ENCODE measurements around the gene MTHFR.

MTHFR gene

GRCh38 chr1:11805422-11806306 lies at the start of gene MTHFR, which contains the start of gene CLCN6:
Gene MTHFR (minus strand): TSS chr1:11805964. CDS start chr1:11803116, 2,848 bp downstream.
Gene CLCN6 (plus strand): TSS chr1:11806191. CDS start chr1:11806263, 72 bp downstream.
- Mint-ChIP-seq H3K9me3 (no peaks in the 10 kb centered on the region), H3K4me3 (peak within 1 kb of the TSS; percentile 97), H3K36me3 (ENCODE audit: low read depth) (peaks cover 27% of the 10 kb centered on the region), H3K4me1 (ENCODE audit: low read depth) (peaks cover 67% of the 10 kb centered on the region), H3K27ac (peak within 1 kb of the TSS; percentile 96), H3K27me3 (no peaks in the 10 kb centered on the region)

DNA sequence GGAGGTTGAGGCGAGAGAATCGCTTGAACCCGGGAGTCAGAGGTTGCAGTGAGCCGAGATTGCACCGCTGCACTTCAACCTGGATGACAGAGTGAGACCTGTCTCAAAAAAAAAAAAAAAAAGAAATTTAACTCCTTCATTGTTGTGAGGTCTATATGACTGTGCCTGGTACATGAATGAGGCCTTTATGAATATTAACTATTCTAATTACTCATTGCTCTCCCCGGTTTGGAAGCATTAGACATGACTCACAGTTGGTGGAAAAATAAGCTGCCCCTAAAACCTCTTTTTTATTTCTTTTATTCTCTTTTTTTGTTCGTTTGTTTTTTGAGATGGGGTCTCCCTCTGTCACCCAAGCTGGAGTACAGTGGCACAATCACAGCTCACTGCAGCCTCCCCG lies 49.7 kb upstream of the MTHFR start:
- H3K9me3 Mint-ChIP-seq, result no peaks in the 10 kb centered on the region
- no peaks in the 10 kb centered on the region for H3K4me1 Mint-ChIP-seq (ENCODE audit: low read depth)
- no peak overlapping the region for H3K4me3 Mint-ChIP-seq
- H3K36me3 Mint-ChIP-seq (ENCODE audit: low read depth), result no peaks in the 10 kb centered on the region
- no peak overlapping the region for H3K27ac Mint-ChIP-seq
- H3K27me3 Mint-ChIP-seq, result peaks cover 40% of the 10 kb centered on the region

DNA sequence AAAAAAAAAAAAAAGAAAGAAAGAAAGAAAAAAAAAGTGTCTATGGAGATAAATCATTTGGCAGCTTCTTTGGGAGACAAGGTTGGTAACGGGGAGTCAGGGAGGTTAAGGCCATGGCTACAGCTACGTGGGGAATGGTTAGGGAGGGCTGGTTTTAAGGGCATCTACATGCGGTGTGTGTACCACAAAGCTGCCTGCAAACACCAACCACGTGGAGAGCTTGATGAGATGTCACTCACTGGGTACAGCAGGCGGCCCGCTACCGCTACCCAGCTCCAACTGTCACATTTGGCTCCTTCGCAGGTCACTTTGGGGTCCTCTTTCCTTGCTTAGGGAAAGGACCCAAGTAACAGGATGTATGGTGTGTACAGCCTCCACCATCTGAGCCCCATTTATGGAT lies 48.8 kb upstream of the MTHFR start:
- Mint-ChIP-seq H3K27ac (no peak overlapping the region), H3K9me3 (no peaks in the 10 kb centered on the region), H3K27me3 (peaks cover 31% of the 10 kb centered on the region), H3K4me3 (no peak overlapping the region), H3K4me1 (ENCODE audit: low read depth) (no peaks in the 10 kb centered on the region), H3K36me3 (ENCODE audit: low read depth) (no peaks in the 10 kb centered on the region)

DNA sequence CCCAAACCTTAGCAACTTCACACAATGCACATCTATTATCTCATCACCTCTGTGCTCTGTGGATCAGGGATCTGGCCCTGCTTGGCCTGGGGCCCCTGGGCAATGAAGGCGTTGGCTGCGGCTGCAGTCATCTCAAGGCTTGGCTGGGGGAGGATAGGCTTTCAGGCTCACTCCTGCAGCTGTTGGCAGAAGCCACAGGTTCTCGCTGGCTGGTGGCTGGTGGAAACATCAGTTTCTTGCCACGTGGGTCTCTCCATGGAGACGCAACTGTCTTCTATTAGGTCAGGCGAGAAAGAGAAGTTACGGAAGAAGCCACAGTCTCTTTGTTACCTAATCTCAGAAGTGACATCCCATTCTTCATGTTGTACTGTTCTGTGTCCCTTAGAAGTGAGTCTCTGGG lies 45.4 kb upstream of the MTHFR start:
- Mint-ChIP-seq H3K27me3 (peaks cover 10% of the 10 kb centered on the region), H3K27ac (no peak overlapping the region), H3K4me1 (ENCODE audit: low read depth) (no peaks in the 10 kb centered on the region), H3K36me3 (ENCODE audit: low read depth) (no peaks in the 10 kb centered on the region), H3K9me3 (no peaks in the 10 kb centered on the region), H3K4me3 (no peak overlapping the region)

GRCh38 chr1:11850156-11850555 lies 44.4 kb upstream of the MTHFR start:
- H3K9me3 Mint-ChIP-seq, result no peaks in the 10 kb centered on the region
- H3K36me3 Mint-ChIP-seq (ENCODE audit: low read depth), result no peaks in the 10 kb centered on the region
- no peaks in the 10 kb centered on the region for H3K4me1 Mint-ChIP-seq (ENCODE audit: low read depth)
- no peak overlapping the region for H3K27ac Mint-ChIP-seq
- H3K4me3 Mint-ChIP-seq, result no peak overlapping the region
- peaks cover 10% of the 10 kb centered on the region for H3K27me3 Mint-ChIP-seq

- H3K36me3 Mint-ChIP-seq (ENCODE audit: low read depth), result peaks cover 9% of the 10 kb centered on the region
- no peak overlapping the region for H3K27ac Mint-ChIP-seq
- H3K9me3 Mint-ChIP-seq, result no peaks in the 10 kb centered on the region
- no peak overlapping the region for H3K4me3 Mint-ChIP-seq
- no peaks in the 10 kb centered on the region for H3K4me1 Mint-ChIP-seq (ENCODE audit: low read depth)
- peaks cover 5% of the 10 kb centered on the region for H3K27me3 Mint-ChIP-seq
These were observed 42.6 kb upstream of the MTHFR start for GRCh38 chr1:11848373-11848700.

DNA sequence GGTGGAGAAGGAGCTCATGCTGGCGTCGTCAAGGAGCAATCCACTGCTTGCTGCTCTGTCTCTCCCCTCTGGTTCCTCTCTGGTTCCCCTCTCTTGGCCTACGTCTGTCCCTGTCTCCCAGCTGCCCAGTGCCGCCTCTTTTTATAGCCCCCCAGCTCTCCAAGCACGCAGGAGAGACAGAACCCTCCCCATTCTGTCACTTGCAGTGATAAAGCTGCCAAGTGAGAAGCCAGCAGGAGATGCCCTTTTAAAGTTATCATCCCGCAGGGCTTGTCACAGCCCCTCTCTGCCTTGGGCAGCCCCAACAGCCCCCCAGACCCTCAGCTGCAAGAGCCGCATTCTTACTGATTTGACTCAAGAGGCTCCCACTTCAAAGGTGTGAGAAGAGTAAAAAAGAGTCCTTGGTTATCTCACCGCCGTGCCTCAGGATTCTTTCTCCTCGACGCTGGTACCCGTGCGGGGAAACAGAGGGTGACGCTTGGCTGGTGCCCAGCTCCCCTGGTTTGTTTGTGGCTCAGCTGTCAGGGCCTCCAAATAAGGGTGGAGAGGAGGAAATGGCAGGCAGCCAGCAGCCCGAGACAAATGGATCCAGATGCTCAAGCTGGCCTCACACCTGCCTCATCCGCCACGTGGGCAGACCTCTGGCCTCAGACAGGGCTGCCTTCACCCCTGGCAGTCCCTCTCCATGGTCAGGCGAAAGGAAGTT lies 42.1 kb upstream of the MTHFR start, which contains the start of gene NPPA:
NPPA (minus strand) TSS at position 117 of the 706 bp plus-strand sequence; CDS start at position 18, 99 bp downstream.
- Mint-ChIP-seq H3K4me1 (ENCODE audit: low read depth) (no peaks in the 10 kb centered on the region), H3K36me3 (ENCODE audit: low read depth) (peaks cover 9% of the 10 kb centered on the region), H3K27me3 (peaks cover 1% of the 10 kb centered on the region), H3K4me3 (no peak within 1 kb of the TSS), H3K9me3 (no peaks in the 10 kb centered on the region), H3K27ac (no peak within 1 kb of the TSS)

DNA sequence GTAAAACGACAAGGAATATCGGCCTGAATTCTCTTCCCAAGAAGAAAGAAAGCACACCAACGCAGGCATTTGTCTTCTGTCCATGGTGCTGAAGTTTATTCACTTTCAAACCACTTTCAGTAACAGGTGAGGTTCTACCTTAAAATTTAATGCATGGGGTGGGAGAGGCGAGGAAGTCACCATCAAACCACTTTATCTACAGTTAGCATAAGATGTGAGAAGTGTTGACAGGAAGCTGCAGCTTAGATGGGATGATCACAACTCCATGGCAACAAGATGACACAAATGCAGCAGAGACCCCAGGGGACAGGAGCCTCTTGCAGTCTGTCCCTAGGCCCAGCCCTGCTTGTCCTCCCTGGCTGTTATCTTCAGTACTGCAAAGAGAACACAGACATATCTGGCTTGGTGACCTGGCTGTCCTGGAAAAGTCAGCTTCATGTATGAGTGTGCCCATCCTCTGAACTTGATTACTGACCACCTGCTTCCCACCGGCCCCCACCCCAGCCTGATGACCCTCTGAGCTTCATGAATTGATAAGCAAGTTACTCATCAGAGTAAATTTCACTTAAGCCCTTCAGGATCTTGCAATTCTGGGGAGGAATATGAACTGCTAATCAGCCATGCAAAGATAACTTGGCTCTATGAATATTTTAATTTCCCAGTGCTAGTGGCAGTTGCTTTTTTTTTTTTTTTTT lies 40.0 kb upstream of the MTHFR start:
- no peak overlapping the region for H3K4me3 Mint-ChIP-seq
- H3K27ac Mint-ChIP-seq, result no peak overlapping the region
- peaks cover 22% of the 10 kb centered on the region for H3K36me3 Mint-ChIP-seq (ENCODE audit: low read depth)
- no peaks in the 10 kb centered on the region for H3K27me3 Mint-ChIP-seq
- H3K4me1 Mint-ChIP-seq (ENCODE audit: low read depth), result no peaks in the 10 kb centered on the region
- no peaks in the 10 kb centered on the region for H3K9me3 Mint-ChIP-seq

- Mint-ChIP-seq H3K36me3 (ENCODE audit: low read depth) (peaks cover 39% of the 10 kb centered on the region), H3K9me3 (no peaks in the 10 kb centered on the region), H3K27me3 (no peaks in the 10 kb centered on the region), H3K4me1 (ENCODE audit: low read depth) (no peaks in the 10 kb centered on the region), H3K27ac (no peak overlapping the region), H3K4me3 (no peak overlapping the region)
These were observed 36.6 kb upstream of the MTHFR start for GRCh38 chr1:11842154-11843041.

GRCh38 chr1:11841245-11842153 lies 35.7 kb upstream of the MTHFR start:
- H3K9me3 Mint-ChIP-seq, result no peaks in the 10 kb centered on the region
- H3K4me1 Mint-ChIP-seq (ENCODE audit: low read depth), result no peaks in the 10 kb centered on the region
- no peak overlapping the region for H3K27ac Mint-ChIP-seq
- no peak overlapping the region for H3K4me3 Mint-ChIP-seq
- no peaks in the 10 kb centered on the region for H3K27me3 Mint-ChIP-seq
- H3K36me3 Mint-ChIP-seq (ENCODE audit: low read depth), result peaks cover 39% of the 10 kb centered on the region

DNA sequence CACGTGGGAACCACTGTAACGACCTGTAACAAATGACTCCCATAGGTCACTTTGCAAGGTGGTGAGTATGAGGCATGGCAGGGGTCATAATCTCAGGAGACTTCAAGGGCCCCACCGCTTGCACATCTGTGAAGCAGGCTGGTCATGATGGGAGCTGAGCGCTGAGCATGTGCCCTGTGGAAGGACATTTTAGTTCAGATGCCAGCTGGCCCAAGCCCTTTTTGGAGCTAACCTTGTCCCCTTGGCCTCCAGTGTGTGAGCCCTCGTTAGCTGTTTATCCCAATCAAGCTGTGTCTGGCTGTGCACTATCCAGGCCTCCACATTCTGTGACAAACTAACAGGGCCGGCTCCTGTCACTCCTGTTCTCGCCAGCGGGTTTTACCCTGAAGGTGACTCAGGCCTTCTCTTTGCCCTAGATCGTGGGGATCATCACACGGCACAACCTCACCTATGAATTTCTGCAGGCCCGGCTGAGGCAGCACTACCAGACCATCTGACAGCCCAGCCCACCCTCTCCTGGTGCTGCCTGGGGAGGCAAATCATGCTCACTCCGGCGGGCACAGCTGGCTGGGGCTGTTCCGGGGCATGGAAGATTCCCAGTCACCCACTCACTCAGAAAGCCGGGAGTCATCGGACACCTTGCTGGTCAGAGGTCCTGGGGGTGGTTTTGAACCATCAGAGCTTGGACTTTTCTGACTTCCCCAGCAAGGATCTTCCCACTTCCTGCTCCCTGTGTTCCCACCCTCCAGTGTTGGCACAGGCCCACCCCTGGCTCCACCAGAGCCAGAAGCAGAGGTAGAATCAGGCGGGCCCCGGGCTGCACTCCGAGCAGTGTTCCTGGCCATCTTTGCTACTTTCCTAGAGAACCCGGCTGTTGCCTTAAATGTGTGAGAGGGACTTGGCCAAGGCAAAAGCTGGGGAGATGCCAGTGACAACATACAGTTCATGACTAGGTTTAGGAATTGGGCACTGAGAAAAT lies 34.3 kb upstream of the MTHFR start:
- H3K27me3 Mint-ChIP-seq, result no peaks in the 10 kb centered on the region
- H3K4me1 Mint-ChIP-seq (ENCODE audit: low read depth), result no peaks in the 10 kb centered on the region
- H3K27ac Mint-ChIP-seq, result no peak overlapping the region
- H3K36me3 Mint-ChIP-seq (ENCODE audit: low read depth), result peaks cover 44% of the 10 kb centered on the region
- H3K4me3 Mint-ChIP-seq, result no peak overlapping the region
- H3K9me3 Mint-ChIP-seq, result no peaks in the 10 kb centered on the region

DNA sequence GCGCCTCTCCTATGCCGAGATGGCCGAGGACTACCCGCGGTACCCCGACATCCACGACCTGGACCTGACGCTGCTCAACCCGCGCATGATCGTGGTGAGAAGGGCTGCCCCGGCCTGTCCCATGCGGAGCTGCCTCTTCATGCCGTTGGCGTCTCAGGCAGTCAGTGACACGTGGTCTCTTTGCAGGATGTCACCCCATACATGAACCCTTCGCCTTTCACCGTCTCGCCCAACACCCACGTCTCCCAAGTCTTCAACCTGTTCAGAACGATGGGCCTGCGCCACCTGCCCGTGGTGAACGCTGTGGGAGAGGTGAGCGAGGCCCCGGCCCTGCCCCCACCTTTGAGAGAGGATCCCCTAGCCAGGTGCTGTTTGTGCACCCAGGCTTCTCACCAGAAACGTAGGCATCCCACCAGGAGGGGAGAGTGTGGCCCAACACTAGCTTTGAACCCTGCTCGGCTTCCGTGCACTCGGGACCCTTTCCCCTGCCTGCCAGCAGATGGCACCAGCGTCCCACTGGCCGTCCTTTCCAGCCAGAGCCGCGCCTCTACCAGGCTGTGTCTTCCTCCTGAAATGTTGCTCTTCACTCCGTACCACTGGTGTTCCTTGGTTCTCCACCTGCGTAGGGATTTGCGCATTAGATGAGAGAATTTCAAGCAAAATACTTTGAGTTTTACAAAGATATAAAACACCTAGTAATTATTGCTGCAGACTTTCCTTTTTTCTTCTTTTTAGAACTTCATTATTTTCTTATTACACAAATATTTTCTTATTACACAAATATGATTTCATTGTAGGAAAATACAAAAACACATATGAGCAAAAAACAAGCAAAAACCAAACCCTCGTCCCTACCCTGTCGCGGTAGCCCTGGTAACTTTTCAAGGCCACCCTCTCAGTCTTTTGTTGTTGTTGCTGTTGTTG lies 32.8 kb upstream of the MTHFR start:
- no peaks in the 10 kb centered on the region for H3K4me1 Mint-ChIP-seq (ENCODE audit: low read depth)
- no peak overlapping the region for H3K4me3 Mint-ChIP-seq
- H3K27me3 Mint-ChIP-seq, result no peaks in the 10 kb centered on the region
- H3K9me3 Mint-ChIP-seq, result no peaks in the 10 kb centered on the region
- H3K36me3 Mint-ChIP-seq (ENCODE audit: low read depth), result peaks cover 39% of the 10 kb centered on the region
- H3K27ac Mint-ChIP-seq, result no peak overlapping the region

Measured in stimulated activated naive CD8-positive, alpha-beta T cell treated with anti-CD3 and anti-CD28 coated beads, Interleukin-15, Interleukin-2, amounts not matched to agents 100 ng/mL and 50 ng/mL, for 24 hours (primary cell).